ENCODE data around the gene BMPR1A. TPM values are rescaled to one million over a fixed set of nuclear protein-coding genes. Genes with fewer than 3 reads are reported as not detected.

The BMPR1A gene
- total and polyA plus RNA-seq, 2 of the 13 experiments (the other 11 are each of a cell fraction or from before 2014, with no cell fraction given), result 17.8 to 44.2 TPM

DNA sequence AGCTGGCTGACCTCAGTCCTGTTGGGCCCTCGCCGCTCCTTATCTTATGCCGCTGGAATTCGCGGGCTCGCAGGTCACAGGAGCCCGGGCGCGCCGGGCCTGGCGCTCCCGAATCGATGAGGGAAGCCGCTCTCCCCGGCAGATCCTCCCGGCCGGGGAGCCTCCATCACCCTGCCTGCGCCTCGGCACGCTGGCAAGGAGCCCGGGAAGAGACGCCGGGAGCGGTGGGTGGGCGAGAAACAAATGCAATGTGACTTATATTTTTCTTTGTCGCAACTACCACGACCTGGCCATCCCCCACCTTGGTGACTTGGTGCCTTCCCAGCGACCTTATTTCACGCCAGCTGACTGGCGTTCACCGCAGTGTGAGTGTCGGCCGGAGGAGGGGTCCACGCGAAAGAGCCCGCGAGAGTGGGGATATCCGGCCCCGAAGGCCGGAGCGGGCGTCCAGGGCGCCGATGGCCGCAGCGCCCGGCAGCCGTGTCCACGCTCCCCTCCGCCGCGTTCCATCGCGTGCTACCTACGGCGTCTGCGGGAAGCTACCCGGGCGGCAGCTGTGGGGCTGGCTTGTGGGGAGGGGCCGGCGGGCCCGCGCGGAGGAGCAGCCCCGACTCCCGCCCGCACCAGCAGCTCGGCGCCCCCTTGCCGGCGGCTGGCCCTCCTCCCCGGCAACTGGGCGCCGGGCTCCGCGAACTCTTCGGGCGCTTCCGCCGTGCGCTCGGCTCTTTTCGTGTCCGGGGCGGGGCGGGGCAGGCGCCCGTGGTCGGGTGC is 494 bp upstream of the BMPR1A start (continued):
- TF ChIP-seq, protein P1, sequence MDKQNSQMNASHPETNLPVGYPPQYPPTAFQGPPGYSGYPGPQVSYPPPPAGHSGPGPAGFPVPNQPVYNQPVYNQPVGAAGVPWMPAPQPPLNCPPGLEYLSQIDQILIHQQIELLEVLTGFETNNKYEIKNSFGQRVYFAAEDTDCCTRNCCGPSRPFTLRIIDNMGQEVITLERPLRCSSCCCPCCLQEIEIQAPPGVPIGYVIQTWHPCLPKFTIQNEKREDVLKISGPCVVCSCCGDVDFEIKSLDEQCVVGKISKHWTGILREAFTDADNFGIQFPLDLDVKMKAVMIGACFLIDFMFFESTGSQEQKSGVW (CRISPR knock-in tag; IDR thresholded peaks at IDR 0.05; ENCODE audit: borderline replicate concordance), result no peak
- TF ChIP-seq, protein P2, sequence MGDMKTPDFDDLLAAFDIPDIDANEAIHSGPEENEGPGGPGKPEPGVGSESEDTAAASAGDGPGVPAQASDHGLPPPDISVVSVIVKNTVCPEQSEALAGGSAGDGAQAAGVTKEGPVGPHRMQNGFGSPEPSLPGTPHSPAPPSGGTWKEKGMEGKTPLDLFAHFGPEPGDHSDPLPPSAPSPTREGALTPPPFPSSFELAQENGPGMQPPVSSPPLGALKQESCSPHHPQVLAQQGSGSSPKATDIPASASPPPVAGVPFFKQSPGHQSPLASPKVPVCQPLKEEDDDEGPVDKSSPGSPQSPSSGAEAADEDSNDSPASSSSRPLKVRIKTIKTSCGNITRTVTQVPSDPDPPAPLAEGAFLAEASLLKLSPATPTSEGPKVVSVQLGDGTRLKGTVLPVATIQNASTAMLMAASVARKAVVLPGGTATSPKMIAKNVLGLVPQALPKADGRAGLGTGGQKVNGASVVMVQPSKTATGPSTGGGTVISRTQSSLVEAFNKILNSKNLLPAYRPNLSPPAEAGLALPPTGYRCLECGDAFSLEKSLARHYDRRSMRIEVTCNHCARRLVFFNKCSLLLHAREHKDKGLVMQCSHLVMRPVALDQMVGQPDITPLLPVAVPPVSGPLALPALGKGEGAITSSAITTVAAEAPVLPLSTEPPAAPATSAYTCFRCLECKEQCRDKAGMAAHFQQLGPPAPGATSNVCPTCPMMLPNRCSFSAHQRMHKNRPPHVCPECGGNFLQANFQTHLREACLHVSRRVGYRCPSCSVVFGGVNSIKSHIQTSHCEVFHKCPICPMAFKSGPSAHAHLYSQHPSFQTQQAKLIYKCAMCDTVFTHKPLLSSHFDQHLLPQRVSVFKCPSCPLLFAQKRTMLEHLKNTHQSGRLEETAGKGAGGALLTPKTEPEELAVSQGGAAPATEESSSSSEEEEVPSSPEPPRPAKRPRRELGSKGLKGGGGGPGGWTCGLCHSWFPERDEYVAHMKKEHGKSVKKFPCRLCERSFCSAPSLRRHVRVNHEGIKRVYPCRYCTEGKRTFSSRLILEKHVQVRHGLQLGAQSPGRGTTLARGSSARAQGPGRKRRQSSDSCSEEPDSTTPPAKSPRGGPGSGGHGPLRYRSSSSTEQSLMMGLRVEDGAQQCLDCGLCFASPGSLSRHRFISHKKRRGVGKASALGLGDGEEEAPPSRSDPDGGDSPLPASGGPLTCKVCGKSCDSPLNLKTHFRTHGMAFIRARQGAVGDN (CRISPR knock-in tag; IDR thresholded peaks at IDR 0.05), result peak; percentile 83
- no peak for TF ChIP-seq IRX3 (CRISPR knock-in tag; IDR thresholded peaks at IDR 0.05; ENCODE audit: borderline replicate concordance, low read depth)
- no peak for TF ChIP-seq ZSCAN21 (CRISPR knock-in tag; IDR thresholded peaks at IDR 0.05; ENCODE audit: borderline replicate concordance)
- TF ChIP-seq NCOA5 (CRISPR knock-in tag; IDR thresholded peaks at IDR 0.05), result no peak
- no peak for TF ChIP-seq ISX (CRISPR knock-in tag; conservative IDR thresholded peaks at IDR 0.05)
- peak; percentile 68; the same call in 1 of the 2 replicates for TF ChIP-seq ZSCAN20 (CRISPR knock-in tag; IDR thresholded peaks at IDR 0.05; ENCODE audit: borderline replicate concordance)
- TF ChIP-seq ZBTB7B (CRISPR knock-in tag; IDR thresholded peaks at IDR 0.05), result no peak
- TF ChIP-seq ZNF7 (CRISPR knock-in tag; IDR thresholded peaks at IDR 0.05), result no peak
- TF ChIP-seq PBX2 (CRISPR knock-in tag; IDR thresholded peaks at IDR 0.05), result no peak
- TF ChIP-seq CENPT (CRISPR knock-in tag; IDR thresholded peaks at IDR 0.05; ENCODE audit: low read depth), result no peak
- peak; percentile 55; the same call in 1 of the 2 replicates for TF ChIP-seq RARA (CRISPR knock-in tag; IDR thresholded peaks at IDR 0.05)

Measured in HepG2 (cell line).